GM23338 (cell line): Measurements from ENCODE around the gene LRRIQ4.

Source experiments
- CTCF ChIP-seq, 2 experiments: fragments of 200-600 bp in 1 of 2; sonication (generic) in 1 of 2; conservative IDR thresholded peaks; 2 replicates each; pipeline versions ENCODE4 v1.5.1 to v1.6.1; 2016 to 2017; ENCODE audit warnings: antibody characterized with exemption in 2 of 2, low read depth in 2 of 2, mild to moderate bottlenecking in 2 of 2, moderate library complexity in 1 of 2
- ETS1 ChIP-seq: IDR thresholded peaks from 2 replicates; pipeline ENCODE4 v1.6.1; 2016; ENCODE audit warnings: antibody characterized with exemption
- EZH2 ChIP-seq: fragments of 200-600 bp; sonication (generic); IDR thresholded peaks from one replicate; pipeline ENCODE4 v1.8.0; 2017; ENCODE audit warnings: antibody characterized with exemption, mild to moderate bottlenecking, low read depth; ENCODE audit not compliant: unreplicated experiment
- EZH2phosphoT487 ChIP-seq: fragments of 200-600 bp; sonication (generic); IDR thresholded peaks from one replicate; pipeline ENCODE4 v1.8.1; 2018; ENCODE audit warnings: antibody characterized with exemption; ENCODE audit not compliant: unreplicated experiment
- JUNB ChIP-seq: IDR thresholded peaks from one replicate; pipeline ENCODE4 v1.6.1; 2016; ENCODE audit warnings: antibody characterized with exemption; ENCODE audit not compliant: unreplicated experiment
- NANOG ChIP-seq: IDR thresholded peaks from 2 replicates; pipeline ENCODE4 v1.6.1; 2016; ENCODE audit warnings: antibody characterized with exemption, borderline replicate concordance
- POLR2AphosphoS5 ChIP-seq: IDR thresholded peaks from 2 replicates; pipeline ENCODE4 v1.6.1; 2016; ENCODE audit warnings: antibody characterized with exemption, low read depth
- REST ChIP-seq: IDR thresholded peaks from one replicate; pipeline ENCODE4 v1.6.1; 2018; ENCODE audit warnings: antibody characterized with exemption; ENCODE audit not compliant: unreplicated experiment
- ZNF114 ChIP-seq: fragments of 250-450 bp; sonication (Bioruptor Pico); IDR thresholded peaks from 2 replicates; pipeline ENCODE4 v1.5.0; 2020; ENCODE audit warnings: mild to moderate bottlenecking, moderate library complexity

- TF ChIP-seq POLR2AphosphoS5 = no peak
- no peak for TF ChIP-seq CTCF (conservative IDR thresholded peaks at IDR 0.05; ENCODE audit: low read depth in 2 of 2)
- TF ChIP-seq EZH2 = no peak
- TF ChIP-seq ETS1 = no peak
- no peak for TF ChIP-seq EZH2phosphoT487
- TF ChIP-seq REST = no peak
- TF ChIP-seq JUNB = no peak
- no peak for TF ChIP-seq NANOG
- no peak for TF ChIP-seq ZNF114 (CRISPR knock-in tag)
Measured at GRCh38 chr3:169861871-169862270, 49.2 kb downstream of the LRRIQ4 start.
